Mammary epithelial cell (primary cell): Measurements from ENCODE around the gene OR7E24.

Experiments
- CTCF ChIP-seq, 2 donors: IDR thresholded peaks in 1 of 2; conservative IDR thresholded peaks in 1 of 2; 2 replicates each; pipeline ENCODE4 v1.5.1; 2011 to 2012; ENCODE audit warnings: inconsistent platforms in 2 of 2, low read length in 2 of 2, mild to moderate bottlenecking in 2 of 2, control low read depth in 1 of 2, low read depth in 1 of 2; ENCODE audit not compliant: insufficient read depth in 1 of 2; ENCODE audit errors: extremely low read depth in 1 of 2
- EZH2 ChIP-seq: IDR thresholded peaks from 2 replicates; pipeline ENCODE4 v1.6.1; 2012; ENCODE audit warnings: low read length, inconsistent platforms, borderline replicate concordance

GRCh38 chr19:9251236-9251635 is 506 bp downstream of the OR7E24 start:
- TF ChIP-seq CTCF (conservative IDR thresholded peaks at IDR 0.05 in 1 of 2, IDR thresholded peaks at IDR 0.05 in 1 of 2; ENCODE audit: extremely low read depth in 1 of 2, insufficient read depth in 1 of 2, low read depth in 1 of 2, low read length in 2 of 2) (no peak), EZH2 (no peak)
